Measurements from ENCODE around the gene CFAP90.

Gene CFAP90

DNA sequence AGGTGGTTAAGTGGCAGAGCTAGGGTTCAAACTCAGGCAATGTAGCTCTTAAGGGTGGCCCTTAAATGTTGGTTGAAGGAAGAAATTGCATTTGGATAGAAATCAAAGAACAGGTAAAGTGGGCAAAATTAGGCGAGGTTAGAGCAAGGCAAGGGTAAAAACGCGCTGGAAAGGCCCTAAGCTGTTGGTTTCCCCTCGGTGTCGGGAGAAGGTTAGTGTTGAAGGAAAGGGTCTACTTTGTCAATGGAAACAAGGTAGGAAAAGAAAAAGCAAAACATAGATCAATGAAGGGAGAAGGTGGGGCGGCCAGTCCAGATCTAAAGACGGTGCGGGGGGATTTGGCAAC lies 17.5 kb upstream of the CFAP90 start:
- no peak for DNase-seq (ENCODE audit: low read depth)

DNA sequence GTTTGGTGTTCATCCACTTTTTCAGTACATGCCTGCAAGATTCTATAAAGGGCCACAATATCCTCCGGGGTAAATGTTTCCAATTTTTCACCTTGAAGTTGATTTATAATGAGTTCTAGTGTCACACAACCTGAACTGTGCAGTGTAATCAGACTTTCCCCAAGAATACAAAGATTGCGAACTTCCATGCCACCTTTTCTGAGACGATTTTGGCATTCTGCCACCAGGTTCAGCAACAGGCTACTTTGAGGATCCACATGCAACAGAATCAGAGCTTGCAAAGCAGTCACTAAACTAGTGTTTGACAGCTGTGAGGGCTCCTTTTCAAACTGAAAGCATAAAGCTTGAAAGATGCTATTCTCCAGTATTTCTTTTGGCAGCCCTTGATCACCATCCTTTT lies 16.3 kb upstream of the CFAP90 start:
- DNase-seq (ENCODE audit: low read depth), result no peak

DNA sequence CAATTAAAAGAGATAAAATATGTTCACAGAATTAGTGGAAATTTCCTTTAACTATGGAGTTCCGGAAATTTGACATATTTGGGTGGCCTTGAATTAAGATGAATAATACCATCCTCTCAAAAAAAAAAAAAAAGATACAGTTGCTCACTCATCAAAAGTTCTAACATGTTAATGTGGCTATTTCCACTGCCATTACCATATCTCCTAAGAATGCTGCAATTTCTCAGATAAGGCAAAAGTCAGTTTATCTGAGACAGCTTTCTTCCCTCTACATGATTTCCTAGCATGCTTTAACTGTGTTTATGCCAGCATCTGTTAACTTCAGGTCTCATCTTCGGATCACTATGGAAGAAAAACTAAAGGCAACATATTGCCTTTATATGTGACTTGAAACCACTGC lies 15.3 kb upstream of the CFAP90 start:
- DNase-seq (ENCODE audit: low read depth), result no peak

DNA sequence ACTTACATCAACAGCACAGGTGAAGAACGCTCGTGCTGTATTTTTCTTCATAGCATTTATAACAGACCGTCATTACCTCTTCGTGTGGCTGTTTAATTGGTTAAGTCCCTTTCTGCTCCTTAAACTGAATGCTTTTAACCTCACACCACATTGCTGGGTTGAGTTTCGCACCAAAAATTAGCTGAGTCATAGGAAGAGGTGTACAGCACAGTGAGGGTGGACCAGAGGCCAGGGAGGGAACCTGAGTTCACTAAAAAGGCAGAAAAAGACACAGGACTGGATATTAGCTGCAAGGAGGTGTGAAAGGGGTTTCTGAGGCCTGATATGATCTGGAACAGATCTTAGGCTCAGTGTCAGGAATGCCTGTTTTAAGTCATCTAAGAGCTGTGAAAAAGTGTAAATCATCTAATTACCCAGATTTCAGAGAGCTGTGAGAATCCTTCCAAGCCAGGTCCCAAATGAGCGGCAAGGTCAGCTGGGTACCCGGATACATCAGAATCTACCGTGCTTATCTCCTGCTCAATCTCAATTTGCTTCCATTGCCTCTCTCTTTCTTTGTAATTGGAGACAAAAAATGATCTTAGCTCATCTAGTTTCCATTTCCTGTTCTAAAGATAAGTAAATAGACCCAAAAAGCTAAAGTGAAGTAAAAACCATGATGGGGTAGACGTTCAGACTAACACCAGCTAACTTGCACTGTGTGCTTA lies 7.1 kb upstream of the CFAP90 start:
- DNase-seq (ENCODE audit: low read depth), result no peak

DNA sequence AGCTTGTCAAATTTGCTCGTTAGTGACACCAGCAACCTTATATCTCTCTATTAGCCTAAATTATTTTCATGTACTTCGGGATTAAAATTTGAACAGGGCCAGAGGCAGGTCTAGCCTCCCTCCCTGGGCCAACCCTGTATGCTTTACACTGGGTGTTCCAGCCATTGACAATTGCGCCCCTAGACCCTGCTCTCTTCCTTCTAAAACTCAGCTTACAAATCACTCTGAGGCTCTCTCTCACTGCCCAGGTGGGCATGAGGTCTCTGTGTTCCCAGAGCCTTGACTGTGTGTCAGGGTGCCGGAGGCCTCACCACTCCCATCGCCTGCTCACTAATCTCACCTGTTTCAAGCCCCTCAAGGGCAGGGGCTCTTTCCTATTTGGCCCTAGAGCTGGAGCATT lies 6.4 kb upstream of the CFAP90 start:
- DNase-seq (ENCODE audit: low read depth), result no peak

DNA sequence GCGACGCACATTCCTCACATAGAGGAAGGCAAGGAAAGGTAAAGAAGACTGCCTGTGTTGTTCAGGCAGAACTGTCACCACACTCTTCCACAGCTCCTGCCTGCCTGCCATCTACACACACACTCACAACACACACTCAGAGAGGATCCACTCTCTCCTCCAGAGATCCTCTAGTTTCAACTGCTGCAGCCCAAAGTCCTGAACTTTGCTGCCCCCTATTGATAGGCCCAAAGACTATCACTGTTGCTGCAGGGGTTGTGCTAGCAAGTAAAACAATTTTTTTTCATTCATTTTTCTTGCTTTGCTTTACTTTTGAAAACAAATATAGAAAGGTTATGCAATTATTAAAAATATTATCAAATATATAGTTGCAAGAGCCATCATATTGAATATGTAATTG lies 5.9 kb upstream of the CFAP90 start:
- DNase-seq (ENCODE audit: low read depth), result no peak

DNA sequence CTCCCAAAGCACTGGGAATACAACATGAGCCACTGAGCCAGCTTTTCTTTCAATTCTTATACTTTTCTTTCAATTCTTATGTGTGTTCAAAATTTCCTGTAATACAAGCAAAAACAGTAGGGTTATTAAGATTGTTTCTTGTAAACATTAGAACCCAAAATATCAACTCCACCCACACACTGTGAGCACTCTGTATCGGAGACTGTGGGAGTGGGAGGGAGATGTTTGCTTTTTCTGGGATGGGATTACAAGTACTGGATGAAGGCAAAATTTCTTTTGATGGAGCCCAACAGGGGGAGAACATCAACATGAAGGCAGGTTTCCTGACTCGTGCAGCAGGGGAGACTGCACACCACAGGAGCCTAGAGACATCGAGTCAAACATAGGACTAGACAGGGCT lies 4.7 kb upstream of the CFAP90 start:
- DNase-seq (ENCODE audit: low read depth), result no peak

DNA sequence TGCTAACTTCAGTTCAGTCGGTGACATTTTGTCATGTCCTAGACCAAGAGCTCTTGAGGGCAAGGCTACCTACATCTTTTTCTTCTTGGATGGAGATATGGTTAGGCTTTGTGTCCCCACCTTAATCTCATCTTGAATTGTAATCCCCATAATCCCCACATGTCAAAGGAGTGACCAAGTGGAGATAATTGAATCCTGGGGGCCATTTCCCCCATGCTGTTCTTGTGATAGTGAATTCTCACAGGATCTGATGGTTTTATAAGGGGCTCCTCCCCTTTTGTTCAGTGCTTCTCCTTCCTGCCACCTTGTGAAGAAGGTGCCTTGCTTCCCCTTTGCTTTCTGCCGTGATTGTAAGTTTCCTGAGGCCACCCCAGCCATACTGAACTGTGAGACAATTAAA lies 2.1 kb upstream of the CFAP90 start:
- DNase-seq (ENCODE audit: low read depth), result no peak

DNA sequence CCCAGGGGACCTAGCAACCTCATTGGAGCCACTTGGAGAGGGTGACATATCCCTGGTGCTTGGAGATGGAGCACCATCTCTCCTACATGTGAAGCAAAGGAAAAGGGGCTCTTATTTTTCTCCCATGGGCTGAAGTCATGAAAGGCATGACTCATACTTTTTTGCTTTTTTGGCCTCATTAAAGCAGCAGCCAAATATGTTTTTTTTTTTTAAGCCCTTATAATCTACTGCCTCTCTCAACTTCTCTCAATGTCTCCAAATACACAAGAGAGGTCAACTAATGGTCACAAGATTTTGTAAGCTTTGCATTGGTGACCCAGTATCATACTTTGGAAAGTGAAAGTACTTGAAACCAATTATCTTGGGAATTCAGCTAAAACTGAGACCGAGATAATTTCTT lies 1.6 kb upstream of the CFAP90 start:
- DNase-seq (ENCODE audit: low read depth), result no peak

DNA sequence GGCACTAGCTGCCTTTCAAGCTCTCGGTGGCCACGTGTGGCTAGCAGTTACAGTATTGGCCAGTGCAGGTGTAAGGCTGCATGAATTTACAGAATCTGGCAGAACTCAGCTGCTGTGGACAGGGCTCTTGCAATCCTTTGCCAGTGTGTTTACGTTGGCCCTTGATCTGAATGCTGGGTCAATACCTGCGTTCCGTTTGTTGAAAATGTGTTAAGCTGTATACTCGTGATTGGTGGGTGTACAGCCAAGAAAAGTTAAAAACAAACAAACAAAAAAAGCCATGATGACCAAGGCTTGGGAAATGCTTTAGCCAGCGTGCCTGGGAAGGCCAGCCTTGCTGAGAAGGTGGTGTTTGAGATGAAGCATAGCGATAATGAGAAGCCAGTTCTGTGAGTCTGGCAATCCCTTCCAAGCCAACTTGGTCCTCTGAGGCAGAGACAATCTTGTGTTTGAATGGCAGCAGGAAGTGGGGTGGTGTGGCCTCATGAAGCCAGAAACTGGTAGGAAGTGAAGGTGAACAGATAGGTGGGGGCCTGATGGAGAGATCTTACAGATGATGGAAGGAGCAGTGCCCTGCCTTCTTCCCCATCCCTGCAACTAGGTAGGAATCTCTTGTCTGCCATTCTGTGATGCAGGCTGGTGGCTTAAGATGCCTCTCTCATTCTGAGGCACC lies 820 bp upstream of the CFAP90 start:
- no peak for DNase-seq (ENCODE audit: low read depth)

DNA sequence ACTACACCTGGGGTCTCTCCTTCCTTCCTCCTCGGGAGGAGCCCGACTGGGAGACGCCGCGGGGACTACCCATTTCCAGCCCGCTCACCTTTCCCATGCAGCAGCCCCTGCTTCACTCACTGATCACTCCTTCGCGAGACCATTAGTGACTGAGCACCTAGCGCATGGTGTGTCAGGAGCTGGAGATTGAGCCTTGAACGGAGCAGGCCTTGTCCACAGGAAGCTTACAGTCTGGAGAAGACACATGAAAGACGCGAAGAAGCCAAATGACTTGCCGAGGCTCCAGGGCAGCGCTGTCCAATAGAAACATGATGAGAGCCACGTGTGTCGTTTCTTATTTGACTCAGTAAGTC lies 283 bp upstream of the CFAP90 start:
- no peak for DNase-seq (ENCODE audit: low read depth)

DNA sequence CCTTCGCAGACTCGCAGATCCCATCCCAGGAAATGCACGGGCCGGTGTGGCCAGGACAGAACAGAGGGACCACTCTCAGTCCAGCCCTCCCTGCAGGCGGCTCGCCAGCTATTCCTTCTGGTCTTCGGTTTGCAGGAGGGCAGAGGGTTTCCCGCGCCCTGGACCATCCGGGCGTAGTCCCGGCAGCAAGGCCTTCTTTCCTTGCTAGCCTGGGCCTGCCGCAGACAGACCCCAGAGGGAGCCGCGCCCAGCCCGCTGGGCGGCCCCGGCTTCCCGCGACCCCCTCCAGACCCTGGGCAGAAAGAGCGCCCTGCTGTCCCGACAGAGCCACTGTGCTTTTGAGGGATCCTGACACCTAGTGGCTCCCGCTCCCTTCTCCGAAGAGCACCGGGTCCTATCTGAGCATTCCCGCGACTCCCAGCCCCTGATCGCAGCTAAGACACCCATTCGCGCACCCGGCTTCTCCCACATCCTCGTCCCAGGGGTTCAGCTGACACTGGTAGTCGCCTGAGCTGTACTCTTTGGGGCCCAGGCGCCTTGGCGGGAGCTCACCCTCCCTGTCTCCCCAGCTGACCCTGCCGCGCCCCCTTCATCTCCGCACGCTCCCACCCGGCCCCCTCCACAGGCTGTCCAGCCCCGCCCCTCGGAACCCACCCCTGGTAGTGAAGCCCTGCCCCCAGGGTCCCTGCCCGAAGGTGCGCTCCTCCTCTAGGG lies 1.1 kb downstream of the CFAP90 start:
- no peak for DNase-seq (ENCODE audit: low read depth)

DNA sequence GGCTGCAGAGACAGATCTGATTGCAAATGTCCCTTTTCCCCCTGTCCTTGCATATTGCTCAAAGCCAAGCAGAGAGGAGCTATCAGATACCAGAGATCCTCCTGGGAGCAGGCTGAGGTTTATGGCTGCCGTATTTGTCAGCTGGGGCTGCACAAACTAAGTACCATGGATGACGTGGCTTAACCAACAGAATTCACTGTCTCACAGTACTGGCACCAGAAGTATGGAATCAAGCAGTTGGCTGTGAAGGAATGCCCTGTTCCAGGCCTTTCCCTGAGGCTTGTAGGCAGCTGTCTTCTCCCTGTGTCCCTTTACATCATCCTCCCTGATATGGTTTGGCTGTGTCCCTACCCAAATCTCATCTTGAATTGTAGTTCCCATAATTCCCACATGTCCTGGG lies 2.6 kb downstream of the CFAP90 start:
- DNase-seq (ENCODE audit: low read depth), result no peak

DNA sequence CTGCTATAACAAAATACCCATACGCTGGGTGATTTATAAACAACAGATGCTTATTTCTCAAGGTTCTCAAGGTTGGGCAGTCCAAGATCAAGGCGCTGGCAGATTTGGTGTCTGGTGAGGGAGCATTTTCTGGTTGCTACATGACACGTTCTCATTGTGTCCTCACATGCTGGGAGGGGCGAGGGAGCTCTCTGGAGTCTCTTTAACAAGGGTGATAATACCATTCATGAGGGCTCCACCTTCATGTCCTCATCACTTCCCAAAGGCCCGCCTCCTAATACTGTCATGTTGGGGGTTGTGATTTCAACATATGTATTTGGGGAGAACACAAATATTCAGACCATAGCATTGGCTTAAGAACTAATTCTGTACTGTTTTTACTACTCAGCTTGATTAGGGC lies 4.6 kb downstream of the CFAP90 start:
- no peak for DNase-seq (ENCODE audit: low read depth)

DNA sequence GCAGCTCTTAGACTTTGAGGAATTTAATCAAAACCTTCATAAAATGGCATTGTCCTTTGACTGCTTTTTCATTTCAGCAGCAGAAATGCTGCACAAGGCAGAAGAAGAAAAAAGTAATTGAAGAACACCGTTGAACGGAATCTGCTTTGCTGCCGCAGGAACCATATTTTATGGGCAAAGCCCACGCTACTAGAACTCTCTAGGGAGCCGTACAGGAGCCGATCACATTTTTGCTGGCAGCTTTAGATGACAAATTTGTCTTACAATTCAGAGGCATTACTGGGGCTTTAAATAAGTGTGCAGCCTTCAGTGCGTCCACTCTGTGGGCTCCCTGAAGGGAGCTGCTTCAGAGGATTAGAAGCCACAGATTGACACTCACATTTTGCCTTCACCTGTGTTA lies 5.4 kb downstream of the CFAP90 start:
- DNase-seq (ENCODE audit: low read depth), result no peak

DNA sequence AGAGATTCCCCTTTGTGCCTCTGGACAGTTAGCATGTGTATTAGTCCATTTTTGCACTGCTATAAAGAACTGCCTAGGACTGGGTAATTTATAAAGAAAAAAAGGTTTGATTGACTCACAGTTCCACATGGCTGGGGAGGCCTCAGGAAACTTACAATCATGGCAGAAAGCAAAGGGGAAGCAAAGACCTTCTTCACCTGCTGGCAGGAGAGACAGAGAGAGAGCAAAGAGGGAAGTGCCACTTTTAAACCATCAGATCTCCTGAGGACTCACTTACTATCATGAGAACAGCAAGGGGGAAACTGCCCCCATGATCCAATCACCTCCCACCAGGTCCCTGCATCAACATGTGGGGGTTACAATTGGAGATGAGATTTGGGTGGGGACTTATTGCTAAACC lies 6.0 kb downstream of the CFAP90 start:
- no peak for DNase-seq (ENCODE audit: low read depth)

DNA sequence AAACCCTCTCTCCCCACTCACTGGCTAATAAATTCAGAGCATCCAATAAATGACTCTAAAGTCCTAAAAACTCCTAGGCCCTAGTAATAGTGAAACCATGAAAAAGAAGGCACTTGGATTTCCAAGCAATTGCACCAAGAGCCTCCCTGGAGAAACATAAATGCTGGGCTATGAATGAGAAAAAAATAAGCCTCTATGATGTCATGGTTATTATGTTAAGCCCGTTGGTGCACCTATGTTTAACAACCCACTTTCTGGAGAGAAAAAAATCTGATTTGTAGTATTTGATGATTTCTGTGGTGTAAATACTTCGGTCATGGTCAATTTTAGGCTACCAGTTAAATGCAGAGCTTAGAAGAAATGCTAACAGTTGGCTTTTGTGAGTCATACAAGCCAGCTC lies 8.4 kb downstream of the CFAP90 start:
- DNase-seq (ENCODE audit: low read depth), result no peak

DNA sequence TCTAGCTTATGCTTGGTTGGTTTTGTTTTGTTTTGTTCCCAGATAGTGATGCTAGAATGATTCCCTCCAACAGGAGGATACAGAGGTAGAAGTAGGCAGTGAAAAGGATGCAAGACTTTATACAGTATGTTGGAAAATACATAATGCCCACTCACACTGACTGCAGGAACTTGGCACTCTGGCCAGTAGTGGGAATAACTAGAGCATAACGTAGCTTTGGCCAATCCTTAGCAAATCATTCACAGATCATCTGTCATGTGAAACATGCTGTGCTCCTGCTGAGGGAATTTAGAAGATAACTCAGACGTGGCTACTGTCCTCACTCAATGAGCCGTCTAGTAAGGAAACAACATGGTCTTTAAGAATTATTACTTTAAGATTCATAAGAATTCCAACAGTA lies 13.5 kb downstream of the CFAP90 start:
- DNase-seq (ENCODE audit: low read depth), result no peak

DNA sequence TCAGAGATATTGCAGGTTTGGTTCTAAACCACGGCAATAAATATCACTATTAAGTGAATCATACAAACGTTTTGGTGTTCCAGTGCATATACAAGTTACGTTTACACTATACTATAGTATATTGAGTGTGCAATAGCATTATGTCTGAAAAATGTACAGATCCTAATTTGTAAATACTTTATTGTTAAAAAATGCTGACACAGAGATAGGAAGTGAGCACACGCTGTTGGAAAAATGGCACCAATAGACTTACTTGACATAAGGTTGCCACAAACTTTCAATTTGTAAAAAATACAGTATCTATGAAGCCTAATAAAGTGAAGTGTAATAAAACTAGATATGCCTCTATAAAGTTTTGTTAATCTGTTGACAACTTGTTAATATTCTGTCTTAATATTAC lies 16.0 kb downstream of the CFAP90 start:
- no peak for DNase-seq (ENCODE audit: low read depth)

DNA sequence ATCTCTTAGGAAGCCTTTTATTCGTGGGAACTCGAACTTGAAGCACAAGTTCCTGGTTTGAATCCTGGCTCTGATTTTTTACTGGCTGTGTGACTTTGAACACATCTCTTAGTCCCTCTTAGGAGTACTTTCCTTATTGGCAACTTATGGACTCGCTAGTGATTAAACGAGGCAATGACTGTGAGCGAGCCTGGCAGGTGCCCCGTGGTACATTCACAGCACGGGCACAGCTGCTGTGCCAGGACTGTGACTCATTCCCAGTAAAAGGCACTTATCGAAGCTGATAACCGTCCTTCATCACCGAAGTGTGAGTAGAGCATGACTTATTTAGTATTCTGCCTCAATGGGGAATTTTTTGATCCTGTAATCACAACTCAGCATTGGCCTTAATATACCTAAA lies 22.7 kb downstream of the CFAP90 start:
- no peak for DNase-seq (ENCODE audit: low read depth)

DNA sequence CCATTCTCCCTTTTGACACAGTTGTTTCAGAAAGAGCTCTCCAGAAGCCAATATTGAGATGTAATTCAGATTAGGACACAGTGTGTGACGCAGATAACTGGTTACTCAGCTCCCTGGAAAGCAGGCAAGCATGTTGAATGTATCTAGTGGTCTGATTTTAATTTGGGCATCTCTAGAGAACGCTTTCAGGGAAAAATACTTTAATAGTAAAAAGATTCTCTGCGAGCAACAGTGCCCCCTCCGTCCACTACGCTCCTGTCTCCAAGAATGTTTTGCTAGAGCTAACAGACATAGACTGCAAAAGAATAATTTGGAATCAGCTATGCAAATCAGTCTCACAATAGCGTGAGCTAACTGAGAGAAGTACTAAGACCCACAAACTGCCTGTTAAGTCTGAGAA lies 23.3 kb downstream of the CFAP90 start:
- DNase-seq (ENCODE audit: low read depth), result no peak

DNA sequence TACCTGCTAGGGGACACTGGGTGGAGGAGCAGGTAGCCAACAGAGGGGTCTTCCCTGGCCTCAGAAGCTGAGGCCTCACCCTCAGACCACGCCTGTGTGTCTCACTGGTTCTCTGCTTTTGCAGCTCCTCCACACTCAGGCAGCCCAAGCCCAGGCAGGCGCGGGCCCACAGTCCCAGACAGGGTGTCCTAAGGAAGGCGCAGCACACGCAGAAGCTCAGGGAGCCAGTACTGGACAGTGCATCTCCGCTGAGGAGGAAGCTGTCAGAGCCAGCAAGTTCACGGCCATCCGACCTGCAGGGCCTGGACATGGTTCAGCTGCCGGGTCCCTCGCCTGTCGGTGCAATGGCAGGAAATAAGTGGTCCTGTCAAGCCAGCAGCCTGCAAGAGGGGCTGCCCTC lies 25.3 kb downstream of the CFAP90 start:
- no peak for DNase-seq (ENCODE audit: low read depth)

DNA sequence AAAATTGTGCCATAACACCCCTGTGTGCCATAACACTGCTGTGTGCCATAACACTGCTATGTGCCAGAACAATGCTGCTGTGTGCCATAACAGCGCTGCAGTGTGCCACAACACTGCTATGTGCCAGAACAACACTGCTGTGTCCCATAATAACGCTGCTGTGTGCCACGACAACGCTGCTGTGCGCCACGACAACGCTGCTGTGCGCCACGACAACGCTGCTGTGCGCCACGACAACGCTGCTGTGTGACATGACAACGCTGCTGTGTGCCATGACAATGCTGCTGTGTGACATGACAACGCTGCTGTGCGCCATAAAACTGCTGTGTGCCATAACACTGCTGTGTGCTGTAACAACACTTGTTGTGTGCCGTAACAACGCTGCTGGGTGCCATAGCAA lies 25.9 kb downstream of the CFAP90 start:
- DNase-seq (ENCODE audit: low read depth), result no peak

DNA sequence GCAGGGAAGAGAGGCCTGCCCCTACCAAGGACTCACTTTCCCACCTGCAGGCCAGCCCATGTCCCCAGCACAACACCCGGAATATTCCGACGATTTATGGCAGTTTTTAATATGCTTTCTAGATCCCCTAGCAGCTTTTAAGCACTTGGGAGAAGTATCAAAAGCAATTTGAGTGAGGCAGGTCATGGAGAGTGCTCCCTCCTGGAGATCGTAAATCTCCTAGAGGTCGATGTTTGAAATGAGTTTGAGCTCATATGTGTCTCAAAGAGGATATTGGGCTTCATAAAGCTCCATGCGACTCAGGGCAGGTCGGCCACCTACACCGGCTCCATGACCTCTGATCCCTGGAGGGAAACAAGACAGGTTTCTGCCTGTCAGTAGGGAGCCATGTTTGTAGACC lies 27.3 kb downstream of the CFAP90 start:
- no peak for DNase-seq (ENCODE audit: low read depth)

Data from stimulated activated CD8-positive, alpha-beta memory T cell treated with anti-CD3 and anti-CD28 coated beads, Interleukin-12 subunit alpha, Interleukin-12 subunit beta, amount 100 ng/mL, for 1 hour (primary cell).